ENCODE results near the gene LRRC74A.
A peak's percentile ranks its signal among the peaks of the same experiment; 100 is the strongest.

The LRRC74A gene

DNA sequence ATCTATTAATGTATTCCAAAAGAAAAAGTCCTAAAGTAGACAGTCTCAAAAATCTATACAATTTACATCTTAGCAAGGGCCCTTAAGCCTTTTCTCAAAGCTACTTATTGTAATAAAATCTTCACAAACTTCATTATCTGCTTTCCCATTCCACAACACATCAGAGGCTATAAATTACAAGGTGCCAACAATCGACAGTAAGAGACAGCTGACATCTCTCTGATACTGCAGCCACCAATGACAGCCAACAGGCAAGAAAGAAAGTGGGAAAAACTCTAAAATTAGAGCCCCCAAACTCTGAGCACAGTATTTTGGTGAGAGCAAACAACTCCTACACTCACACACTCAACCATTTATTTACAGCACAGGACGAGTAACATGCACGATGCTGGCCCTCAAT lies 15.7 kb upstream of the LRRC74A start:
- FAIRE-seq = no peak
- DNase-seq (ENCODE audit: low spot score) = no peak

DNA sequence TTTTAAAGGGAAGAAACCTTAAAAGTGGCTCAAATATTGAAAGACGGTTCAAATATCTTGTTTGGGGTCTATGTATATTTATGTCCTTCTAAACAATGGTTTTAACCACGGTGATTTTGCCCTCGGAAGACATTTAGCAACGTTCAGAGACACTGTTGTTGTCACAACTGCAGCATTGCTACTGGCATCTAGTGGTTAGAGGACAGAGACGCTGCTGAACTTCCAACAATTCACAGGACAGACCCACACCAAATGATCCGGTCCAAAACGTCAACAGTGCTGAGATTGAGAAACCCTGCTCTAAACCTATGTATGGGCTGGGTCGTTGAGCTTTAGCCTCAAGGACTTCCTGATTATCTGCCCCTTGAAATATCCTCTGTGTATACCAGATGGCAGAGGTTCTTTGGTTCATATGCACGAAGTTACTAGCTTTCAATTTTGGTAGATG lies 15.2 kb upstream of the LRRC74A start:
- FAIRE-seq (no peak), DNase-seq (ENCODE audit: low spot score) (no peak)

DNA sequence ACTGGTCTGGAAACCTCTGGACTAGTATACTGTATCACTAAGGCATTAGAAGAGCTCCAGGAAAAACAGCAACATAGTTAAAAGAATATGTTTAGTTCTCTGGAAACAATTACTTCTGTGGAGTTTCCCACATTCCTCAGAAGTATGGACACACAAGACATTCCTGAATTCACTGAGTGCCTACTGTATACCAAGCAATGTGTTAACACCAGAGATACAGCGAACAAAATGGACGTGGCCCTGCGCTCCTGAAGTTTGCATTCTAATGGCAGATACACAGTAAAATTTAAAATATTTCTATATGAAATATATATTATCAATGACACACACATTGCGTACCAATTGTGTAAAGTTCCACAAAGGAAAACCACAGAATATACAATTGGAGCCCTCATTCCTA lies 14.6 kb upstream of the LRRC74A start:
- no peak for DNase-seq (ENCODE audit: low spot score)
- no peak for FAIRE-seq

DNA sequence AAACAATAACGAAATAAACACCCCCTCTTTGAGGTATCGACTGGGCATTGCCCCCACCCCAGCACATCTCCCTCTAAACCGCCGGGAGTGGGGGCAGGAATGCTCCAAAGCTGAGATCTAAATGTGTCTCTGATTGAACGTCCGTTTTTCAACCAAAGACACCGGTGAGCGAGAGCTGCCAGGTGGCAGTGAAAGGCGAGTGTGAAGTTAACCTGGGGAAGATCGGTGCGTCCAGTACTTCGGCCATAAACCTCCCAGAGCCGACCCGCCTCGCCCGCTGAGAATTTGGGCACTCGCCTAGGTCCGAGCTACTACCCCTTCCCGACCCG lies 14.2 kb upstream of the LRRC74A start:
- FAIRE-seq (no peak), DNase-seq (ENCODE audit: low spot score) (no peak)

DNA sequence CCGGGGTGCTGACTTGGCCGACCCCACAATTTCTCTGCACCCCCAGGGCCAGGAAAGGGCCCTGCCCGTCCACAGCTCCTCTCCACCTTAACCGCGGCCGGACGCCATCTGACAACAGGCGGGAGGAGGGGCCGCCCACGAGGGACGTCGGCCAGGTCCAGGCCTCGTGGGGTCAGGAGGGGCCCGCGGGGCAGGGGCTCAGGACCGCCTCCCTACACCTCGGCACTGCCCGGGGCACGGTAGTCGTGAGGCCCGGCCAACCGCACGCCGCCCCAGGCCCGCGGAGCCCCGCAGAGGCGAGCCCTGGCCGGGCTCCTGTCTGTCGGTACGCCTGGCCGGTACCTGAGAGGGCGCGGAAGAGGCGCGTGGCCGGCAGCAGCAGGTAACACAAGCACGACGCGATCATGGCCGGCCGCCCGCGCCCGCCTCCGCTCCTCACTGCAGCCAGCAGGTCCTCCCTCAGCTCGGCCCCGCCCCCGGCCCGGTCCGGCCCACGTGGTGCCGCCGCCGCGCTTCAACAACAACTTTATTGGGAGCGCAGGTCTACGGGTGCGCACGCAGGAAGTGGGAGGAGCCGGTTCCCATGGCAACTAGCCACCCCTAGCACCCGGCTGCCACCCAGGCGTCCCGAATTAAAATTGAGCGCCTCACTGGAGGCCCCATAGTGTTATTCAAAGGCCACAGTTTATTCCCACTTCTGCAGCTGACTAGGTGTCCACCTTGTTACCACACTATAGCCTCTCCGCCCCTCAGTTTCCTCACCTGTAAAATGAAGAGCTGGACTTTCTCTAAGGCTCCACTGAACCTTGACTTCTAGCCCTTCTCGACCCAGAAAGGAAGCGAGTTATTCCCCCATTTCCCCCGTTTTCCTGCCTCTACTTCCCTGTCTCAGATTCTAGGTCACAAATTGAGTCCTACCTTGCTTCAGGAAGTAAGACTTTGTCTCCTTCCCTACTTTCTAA lies 13.5 kb upstream of the LRRC74A start, which contains the start of gene ANGEL1:
Gene ANGEL1 (minus strand): TSS at position 461 of the 962 bp plus-strand sequence. CDS start 55 bp downstream, at position 406.
- FAIRE-seq (no peak), DNase-seq (ENCODE audit: low spot score) (peak; percentile 64)

DNA sequence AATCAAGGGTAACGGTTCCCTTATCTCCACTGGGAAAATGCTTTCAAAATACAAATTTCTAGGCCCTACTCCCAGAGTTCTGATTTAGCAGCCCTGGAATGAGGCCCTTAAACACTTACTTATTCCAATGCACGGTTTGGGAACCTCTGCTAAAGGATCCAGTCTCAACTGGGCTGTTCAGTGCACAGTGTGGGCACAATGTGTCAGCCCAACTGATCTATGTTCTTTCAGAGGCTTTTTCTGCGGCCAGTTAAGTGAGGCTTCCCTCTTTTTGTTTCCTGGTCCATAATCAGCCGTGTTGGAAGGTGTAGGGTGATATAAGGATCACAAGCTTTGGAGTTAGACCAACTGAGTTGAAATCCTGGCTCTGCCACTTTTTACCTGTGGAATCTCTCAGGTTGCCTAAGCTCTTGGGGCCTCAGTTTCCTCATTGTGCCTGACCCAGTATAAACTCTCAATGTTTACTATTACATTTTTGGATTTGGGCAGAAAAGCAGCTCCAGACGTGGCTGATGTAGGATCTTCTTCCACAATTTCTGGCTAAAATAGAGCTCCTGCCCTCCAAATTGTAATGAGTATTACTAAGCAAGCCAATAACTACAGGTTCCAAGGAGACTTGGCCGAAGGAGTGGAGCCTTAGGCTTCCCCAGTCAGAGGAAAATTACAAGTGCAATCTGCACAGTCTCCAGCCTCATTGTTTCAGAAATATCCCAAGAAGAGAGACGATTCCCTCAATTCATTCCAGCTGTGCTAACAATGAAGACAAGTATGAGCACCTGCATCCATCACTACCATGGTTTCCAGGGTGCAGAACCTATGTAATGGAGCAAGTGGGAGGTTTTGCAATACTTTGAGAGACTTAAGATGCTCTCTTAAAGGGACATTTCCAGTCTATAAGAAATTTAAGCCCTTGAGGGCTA lies 11.2 kb upstream of the LRRC74A start:
- FAIRE-seq (no peak), DNase-seq (ENCODE audit: low spot score) (no peak)

DNA sequence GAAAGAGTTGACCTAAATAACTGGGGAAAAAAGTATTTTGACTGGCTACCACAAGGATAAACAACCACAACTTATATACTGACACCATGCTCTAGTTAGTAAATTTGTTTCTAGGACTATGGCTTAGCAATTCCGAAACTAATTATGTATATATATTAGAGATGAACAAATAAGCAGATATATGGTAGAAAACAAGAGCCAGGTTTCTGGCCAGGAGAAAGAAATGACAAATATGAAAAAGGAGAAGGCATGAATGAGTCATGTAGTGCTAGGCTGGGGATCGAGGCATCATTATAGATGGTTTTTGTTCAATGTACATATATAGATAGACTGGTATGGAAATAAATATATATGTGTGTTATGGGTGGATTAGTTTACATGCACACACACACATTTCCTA lies 5.5 kb upstream of the LRRC74A start:
- FAIRE-seq = no peak

DNA sequence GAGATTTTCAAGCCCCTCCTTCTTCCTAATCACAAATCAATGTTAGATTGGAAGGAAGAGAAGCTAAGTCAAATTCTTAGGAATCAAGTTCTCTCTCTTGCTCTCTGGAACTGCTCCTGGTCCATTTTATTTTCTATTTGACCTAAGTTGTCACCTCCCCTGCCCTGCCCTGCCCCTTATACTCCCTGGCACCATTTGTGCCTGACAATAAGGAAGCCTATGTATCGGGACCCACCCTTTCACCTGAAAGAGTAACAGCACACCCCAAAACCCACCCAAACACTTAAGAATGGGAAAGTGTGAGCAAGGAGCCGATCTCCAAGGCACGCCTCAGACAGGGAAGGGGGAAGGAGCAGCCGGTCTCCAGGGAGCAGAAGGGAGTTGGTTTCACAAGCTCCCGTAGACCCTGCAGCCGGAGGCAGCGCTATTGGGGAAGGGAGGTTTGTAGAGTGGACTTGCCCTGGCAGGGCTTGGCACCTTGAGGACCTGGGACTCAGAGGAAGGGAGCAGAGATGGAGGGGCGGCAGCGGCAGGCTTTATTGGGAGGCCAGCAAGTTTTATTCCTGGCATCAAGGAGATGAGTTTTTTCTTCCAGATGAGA lies 1.6 kb downstream of the LRRC74A start:
- DNase-seq (ENCODE audit: low spot score) (no peak), FAIRE-seq (no peak)

More for the DNA sequence above, 5.5 kb upstream of the LRRC74A start:
- no peak for DNase-seq (ENCODE audit: low spot score)

DNA sequence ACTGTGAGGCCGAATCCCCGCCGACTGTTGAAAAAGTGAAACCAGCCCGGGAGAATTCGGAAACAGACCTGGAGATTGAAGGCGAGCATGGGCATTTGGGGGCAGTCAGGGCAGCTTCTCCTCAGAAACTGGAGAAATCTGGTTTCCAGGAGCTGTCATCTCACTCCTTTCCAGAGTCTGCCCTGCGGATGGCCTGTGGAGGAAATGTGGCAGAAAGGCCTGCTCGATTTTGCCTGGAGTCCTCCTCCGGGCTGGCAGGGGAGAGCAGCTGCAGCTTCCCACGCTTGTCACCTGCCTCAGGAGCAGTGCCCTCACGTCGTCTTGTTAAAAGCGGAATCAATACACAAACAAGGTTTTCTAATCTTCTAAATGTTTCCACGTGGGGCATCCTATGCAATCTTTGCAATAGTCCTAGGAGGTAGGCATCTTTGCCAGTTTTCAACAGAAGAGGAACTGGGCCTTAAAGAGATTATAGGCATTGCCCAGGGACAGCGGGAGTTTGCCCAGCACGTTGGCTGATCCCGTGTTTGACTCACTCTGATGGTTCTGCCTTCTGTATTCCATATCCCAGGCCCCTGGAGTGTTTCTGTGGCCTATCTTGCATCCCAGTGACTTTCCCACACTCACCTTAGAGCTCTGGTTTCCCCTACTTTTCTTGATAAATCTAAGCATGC lies 2.3 kb downstream of the LRRC74A start:
- FAIRE-seq = no peak
- DNase-seq (ENCODE audit: low spot score) = no peak

DNA sequence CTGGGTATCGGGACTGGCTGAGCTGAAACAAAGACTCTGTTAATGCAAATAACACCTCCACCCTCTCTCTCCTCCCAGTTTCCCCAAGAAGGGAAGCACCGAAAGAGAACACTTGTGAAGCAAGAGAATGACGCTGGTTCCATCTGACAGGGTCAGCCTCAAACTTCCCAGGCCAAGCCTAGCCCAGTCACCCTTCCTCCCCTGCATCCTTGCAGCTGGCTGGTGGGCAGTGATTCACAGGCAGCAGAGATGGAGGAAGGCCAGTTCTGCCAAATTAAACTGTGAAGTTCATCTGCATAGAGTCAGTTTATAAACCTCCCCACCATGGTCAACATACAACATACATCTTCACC lies 2.8 kb downstream of the LRRC74A start:
- no peak for FAIRE-seq
- no peak for DNase-seq (ENCODE audit: low spot score)

DNA sequence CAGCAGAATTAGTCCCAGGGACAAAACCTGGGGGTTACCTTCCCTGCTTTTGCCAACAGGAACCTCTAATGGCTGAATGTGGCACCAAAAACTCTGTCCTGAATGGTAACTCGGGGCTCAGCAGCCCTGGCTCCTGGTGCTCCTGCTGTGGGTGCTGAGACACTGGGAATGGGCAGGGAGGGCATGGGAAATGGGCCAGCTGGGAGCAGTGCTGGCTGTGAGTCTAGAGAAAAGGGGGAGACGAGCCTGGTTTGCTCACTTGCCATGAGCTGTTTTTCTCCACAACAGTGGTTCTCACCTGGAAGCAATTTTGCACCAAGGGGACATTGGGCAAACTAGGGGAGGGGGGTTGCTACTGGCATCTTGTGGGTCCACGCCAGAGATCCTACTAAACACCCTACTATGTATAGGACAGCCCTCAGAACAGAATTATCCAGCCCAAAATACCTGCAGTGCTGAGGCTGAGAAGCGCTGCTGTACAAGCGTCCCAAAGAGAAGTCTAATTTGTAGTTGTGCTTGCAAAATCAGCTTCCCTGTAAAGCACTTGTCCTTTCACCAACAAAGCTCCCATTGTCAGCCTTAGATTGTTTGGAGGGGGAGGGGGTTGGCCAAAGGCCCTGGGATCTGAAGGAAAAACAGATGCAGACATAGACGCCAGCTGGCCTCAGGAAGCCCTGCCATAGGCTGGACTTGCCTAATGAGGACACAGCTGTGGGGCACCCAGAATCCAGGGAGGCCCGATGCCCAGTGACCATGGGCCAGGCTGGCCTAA lies 3.6 kb downstream of the LRRC74A start:
- DNase-seq (ENCODE audit: low spot score) (no peak), FAIRE-seq (no peak)

DNA sequence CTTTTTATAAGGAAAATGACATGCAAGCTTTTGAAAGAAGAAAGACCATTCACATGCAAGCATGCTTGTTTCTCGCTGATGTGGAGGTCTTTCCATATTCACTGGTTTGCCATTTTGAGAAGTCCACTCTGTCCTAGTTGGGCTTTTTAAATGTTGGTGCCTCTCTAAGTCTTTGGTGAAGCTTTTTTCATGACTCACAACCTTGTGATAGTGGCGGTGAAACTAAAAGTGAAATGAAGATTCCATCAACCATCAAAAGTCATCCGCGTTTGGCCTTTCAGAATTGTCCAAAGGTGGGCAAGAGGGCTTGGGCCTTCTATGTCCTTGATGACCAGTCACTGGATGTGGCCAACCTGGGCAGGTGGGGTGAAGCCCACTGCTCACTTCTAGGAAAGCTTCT lies 4.3 kb downstream of the LRRC74A start:
- FAIRE-seq = no peak

DNA sequence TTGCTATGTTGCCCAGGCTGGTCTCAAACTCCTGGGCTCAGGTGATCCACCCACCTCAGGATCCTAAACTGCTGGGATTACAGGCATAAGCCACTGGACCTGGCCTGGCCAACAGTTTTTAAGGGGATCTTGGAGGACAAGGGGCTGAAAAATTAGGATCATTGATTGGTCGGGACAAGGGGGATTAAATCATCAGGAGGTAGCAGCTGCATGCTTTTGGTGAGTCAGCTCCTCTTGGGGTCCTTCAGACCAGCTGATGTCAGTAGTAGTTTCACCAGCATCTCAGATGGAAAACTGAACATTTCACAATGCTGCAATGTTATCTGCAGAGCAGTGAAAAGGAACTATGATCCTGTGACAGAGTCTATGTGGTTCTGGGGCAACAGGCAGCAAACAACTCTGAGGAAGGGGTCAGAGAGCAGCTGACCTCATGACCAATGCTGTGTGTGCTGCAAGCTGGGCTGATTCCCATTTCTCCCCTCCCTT lies 6.3 kb downstream of the LRRC74A start:
- FAIRE-seq (no peak), DNase-seq (ENCODE audit: low spot score) (no peak)

More for the DNA sequence above, 4.3 kb downstream of the LRRC74A start:
- no peak for DNase-seq (ENCODE audit: low spot score)

DNA sequence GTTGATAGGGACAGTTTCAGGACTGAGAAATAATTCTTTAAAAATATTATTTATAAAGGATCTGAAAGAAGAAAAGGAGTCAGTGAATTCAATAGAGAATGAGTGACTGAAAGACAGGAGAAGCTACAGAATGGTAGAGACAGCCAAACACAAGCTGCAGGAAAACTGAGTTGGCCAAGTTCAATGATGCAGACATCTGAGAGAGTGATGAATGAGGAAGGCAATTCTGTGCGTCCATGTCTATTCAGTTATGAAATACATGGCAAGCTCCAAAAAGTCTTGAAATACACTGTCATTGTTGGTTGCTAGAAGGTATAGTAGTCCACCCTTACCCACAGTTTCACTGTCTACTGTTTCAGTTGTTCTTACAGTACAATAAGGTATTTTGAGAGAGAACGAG lies 6.8 kb downstream of the LRRC74A start:
- DNase-seq (ENCODE audit: low spot score) = no peak
- no peak for FAIRE-seq

DNA sequence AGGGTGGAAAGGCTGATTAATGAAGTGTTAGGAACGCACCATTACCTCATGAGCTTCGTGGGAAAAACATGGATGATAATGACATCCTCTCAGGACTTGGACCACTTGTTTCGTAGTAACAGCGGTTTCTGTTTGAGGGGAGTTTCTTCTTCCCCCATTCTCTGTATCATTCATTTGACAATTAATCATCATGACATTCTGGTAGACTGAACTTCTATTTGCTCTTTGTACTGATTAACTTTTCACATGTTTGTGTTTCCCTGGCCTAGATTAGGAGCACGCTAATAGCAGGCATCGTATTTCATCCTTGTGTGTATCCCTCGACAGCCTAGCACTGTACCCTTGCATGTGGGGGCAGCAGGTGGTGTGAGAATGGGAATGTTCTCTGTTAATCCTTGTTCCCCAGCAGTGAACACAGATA lies 8.0 kb downstream of the LRRC74A start:
- no peak for DNase-seq (ENCODE audit: low spot score)
- no peak for FAIRE-seq

DNA sequence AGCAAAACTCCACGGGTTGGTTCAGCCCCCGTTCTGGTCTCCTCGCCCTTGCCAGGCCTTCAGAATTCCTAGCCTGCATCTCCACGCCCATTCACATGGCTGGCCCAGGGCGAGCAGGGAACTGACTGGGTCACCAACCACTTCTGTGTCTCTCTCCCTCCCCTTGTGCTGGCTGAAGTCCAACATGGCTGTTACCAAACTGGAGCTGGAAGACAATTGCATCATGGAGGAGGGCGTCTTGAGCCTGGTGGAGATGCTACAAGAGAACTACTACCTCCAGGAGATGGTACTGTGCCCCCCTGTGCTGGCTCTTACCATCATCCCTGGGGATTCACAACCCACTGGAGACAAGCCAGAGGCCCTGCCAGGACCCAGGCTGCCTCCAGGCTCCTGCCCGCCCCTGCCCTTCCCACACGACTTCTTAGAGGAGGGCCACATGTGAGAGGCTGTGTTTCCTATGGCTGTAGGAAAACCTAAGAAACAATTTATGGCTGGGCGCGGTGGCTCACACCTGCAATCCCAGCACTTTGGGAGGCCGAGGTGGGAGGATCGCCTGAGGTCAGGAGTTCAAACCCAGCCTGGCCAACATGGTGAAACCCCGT lies 9.9 kb downstream of the LRRC74A start:
- FAIRE-seq (no peak), DNase-seq (ENCODE audit: low spot score) (no peak)

DNA sequence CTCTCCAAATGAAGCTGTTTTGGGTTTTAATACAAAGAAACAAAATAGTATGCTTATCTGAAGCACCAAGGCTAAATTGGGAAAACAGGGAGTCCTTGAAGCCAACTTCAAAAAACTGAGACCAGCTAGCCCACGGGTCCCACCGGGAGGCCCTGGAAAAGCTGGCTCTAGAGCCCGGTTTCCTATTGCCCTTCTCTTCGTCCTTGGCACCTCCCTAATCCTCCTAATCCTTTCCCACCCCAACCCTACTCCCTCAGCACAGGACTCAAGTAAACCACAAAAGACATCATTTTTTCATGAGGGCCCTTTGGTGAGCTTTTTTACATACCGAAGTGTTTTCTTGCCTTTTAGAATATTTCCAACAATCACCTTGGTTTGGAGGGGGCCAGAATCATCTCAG lies 11.3 kb downstream of the LRRC74A start:
- DNase-seq (ENCODE audit: low spot score) = no peak
- no peak for FAIRE-seq

DNA sequence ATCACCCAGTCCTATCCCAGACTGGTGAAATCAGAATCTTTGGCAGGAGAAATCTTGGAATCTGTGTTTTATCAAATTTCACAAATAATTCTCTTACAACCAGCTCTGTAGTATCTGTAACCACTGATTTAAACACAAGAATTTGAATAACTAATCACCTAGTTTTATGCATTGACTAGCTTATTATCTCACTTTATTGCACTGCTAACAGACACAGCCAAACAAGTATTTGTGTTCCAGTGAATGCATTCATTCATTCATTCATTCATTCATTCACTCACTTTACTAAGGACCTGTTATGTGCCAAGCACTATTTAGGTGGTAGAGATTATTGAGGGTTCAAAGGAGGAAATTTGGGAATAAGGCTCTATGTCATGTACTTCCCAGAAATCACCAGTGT lies 16.2 kb downstream of the LRRC74A start:
- FAIRE-seq = no peak
- DNase-seq (ENCODE audit: low spot score) = no peak

DNA sequence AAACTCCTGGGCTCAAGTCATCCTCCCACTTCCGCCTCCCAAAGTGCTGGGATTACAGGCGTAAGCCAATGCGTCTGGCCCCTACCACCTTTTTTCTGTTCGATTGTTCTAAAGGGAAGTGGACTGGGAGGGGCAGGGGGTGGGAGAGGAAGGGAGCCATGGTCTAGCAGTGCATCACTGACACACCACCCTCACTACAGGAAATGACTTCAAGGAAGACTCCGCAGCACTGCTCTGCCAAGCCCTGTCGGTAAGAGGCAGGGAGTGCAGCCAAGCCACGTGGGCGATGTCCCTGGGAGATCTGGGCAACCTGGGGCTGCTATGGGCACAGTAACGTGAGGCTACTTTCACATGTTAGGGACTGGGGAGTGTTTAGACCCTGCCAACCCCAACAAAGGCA lies 18.0 kb downstream of the LRRC74A start:
- no peak for DNase-seq (ENCODE audit: low spot score)
- no peak for FAIRE-seq

All from RCC 7860 (cell line).